ENCODE data around the gene CCL18. TPM values are rescaled to one million over a fixed set of nuclear protein-coding genes. Genes with fewer than 3 reads are reported as not detected.

The CCL18 gene
- total and polyA plus RNA-seq, 2 of the 8 experiments (the other 6 are each of a cell fraction or from before 2014, with no cell fraction given), result not detected

Small RNA genes within 50 kb of the gene (small RNA-seq; reads per million reads assigned to genes)
- gene RN7SL301P (ENCODE audit: insufficient read depth), result not detected

Other genes starting within 250 kb of the CCL18 start
- not detected in 2 replicates for gene HEATR9, start 195.4 kb upstream of the CCL18 start, total RNA-seq (2021; fragmentation: NEBNext Ultra II Directional; extraction: Animal tissue kit (Norgen Biotek cat#: 25700))
- gene HEATR9, start 195.4 kb upstream of the CCL18 start, polyA plus RNA-seq (2011; rRNA removed), result not detected in 2 replicates
- gene CCL5, start 183.9 kb upstream of the CCL18 start, total RNA-seq (2021; fragmentation: NEBNext Ultra II Directional; extraction: Animal tissue kit (Norgen Biotek cat#: 25700)), result not detected in 2 replicates
- not detected in 2 replicates for gene CCL5, start 183.9 kb upstream of the CCL18 start, polyA plus RNA-seq (2011; rRNA removed)
- 4.8 and 7.3 TPM in 2 replicates for gene RDM1, start 133.5 kb upstream of the CCL18 start, total RNA-seq (2021; fragmentation: NEBNext Ultra II Directional; extraction: Animal tissue kit (Norgen Biotek cat#: 25700))
- 6.2 and 9.7 TPM in 2 replicates for gene RDM1, start 133.5 kb upstream of the CCL18 start, polyA plus RNA-seq (2011; rRNA removed)
- not detected in 2 replicates for gene LYZL6, start 120.6 kb upstream of the CCL18 start, total RNA-seq (2021; fragmentation: NEBNext Ultra II Directional; extraction: Animal tissue kit (Norgen Biotek cat#: 25700))
- not detected in 2 replicates for gene LYZL6, start 120.6 kb upstream of the CCL18 start, polyA plus RNA-seq (2011; rRNA removed)
- not detected in 2 replicates for gene CCL16, start 82.8 kb upstream of the CCL18 start, total RNA-seq (2021; fragmentation: NEBNext Ultra II Directional; extraction: Animal tissue kit (Norgen Biotek cat#: 25700))
- gene CCL16, start 82.8 kb upstream of the CCL18 start, polyA plus RNA-seq (2011; rRNA removed), result not detected in 2 replicates
- gene CCL14, start 77.5 kb upstream of the CCL18 start, total RNA-seq (2021; fragmentation: NEBNext Ultra II Directional; extraction: Animal tissue kit (Norgen Biotek cat#: 25700)), result not detected in 2 replicates
- not detected in 2 replicates for gene CCL14, start 77.5 kb upstream of the CCL18 start, polyA plus RNA-seq (2011; rRNA removed)
- not detected in 2 replicates for gene CCL15, start 62.7 kb upstream of the CCL18 start, total RNA-seq (2021; fragmentation: NEBNext Ultra II Directional; extraction: Animal tissue kit (Norgen Biotek cat#: 25700))
- gene CCL15, start 62.7 kb upstream of the CCL18 start, polyA plus RNA-seq (2011; rRNA removed), result not detected in 2 replicates
- gene CCL23, start 46.3 kb upstream of the CCL18 start, total RNA-seq (2021; fragmentation: NEBNext Ultra II Directional; extraction: Animal tissue kit (Norgen Biotek cat#: 25700)), result not detected in 2 replicates
- not detected in 2 replicates for gene CCL23, start 46.3 kb upstream of the CCL18 start, polyA plus RNA-seq (2011; rRNA removed)
- not detected in 2 replicates for gene CCL3, start 25.9 kb downstream of the CCL18 start, total RNA-seq (2021; fragmentation: NEBNext Ultra II Directional; extraction: Animal tissue kit (Norgen Biotek cat#: 25700))
- gene CCL3, start 25.9 kb downstream of the CCL18 start, polyA plus RNA-seq (2011; rRNA removed), result not detected in 2 replicates
- gene CCL4, start 39.6 kb downstream of the CCL18 start, total RNA-seq (2021; fragmentation: NEBNext Ultra II Directional; extraction: Animal tissue kit (Norgen Biotek cat#: 25700)), result not detected in 2 replicates
- not detected in 2 replicates for gene CCL4, start 39.6 kb downstream of the CCL18 start, polyA plus RNA-seq (2011; rRNA removed)
- gene TBC1D3B, start 112.4 kb downstream of the CCL18 start, total RNA-seq (2021; fragmentation: NEBNext Ultra II Directional; extraction: Animal tissue kit (Norgen Biotek cat#: 25700)), result 3.9 and 6.2 TPM in 2 replicates
- 0.54 and 0.74 TPM in 2 replicates for gene TBC1D3B, start 112.4 kb downstream of the CCL18 start, polyA plus RNA-seq (2011; rRNA removed)
- gene CCL3L1, start 132.5 kb downstream of the CCL18 start, total RNA-seq (2021; fragmentation: NEBNext Ultra II Directional; extraction: Animal tissue kit (Norgen Biotek cat#: 25700)), result not detected in 2 replicates
- gene CCL3L1, start 132.5 kb downstream of the CCL18 start, polyA plus RNA-seq (2011; rRNA removed), result 0.11 TPM in 1 of 2 replicates, not detected in the other
- not detected in 2 replicates for gene CCL4L2, start 146.8 kb downstream of the CCL18 start, total RNA-seq (2021; fragmentation: NEBNext Ultra II Directional; extraction: Animal tissue kit (Norgen Biotek cat#: 25700))
- gene CCL4L2, start 146.8 kb downstream of the CCL18 start, polyA plus RNA-seq (2011; rRNA removed), result not detected in 2 replicates
- 0.46 TPM in 1 of 2 replicates, not detected in the other for gene TBC1D3I, start 200.3 kb downstream of the CCL18 start, total RNA-seq (2021; fragmentation: NEBNext Ultra II Directional; extraction: Animal tissue kit (Norgen Biotek cat#: 25700))
- 2.3 and 2.9 TPM in 2 replicates for gene TBC1D3I, start 200.3 kb downstream of the CCL18 start, polyA plus RNA-seq (2011; rRNA removed)

All from H1 (cell line).